ENCODE measurements around the gene BTBD16.

DNA sequence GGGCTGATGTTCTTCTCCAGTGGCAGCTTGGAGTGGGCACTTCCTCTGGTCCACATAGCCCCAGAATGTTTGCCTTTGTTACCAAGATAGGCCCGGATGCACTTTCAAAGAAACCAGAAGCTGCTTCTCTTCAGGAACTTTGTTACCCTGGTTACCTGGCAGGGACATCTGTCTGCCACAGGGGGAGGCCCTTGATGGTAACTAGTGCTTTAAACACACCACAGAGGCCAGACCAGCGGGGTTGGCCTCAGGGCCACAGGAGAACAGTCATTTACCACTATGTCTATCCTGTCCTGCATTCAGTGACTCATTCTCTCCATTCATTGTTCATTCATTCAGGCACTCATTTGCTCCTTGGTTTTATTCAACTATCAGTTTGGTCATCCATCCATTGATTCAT is 91.5 kb downstream of the BTBD16 start:
- TF ChIP-seq, protein P1, sequence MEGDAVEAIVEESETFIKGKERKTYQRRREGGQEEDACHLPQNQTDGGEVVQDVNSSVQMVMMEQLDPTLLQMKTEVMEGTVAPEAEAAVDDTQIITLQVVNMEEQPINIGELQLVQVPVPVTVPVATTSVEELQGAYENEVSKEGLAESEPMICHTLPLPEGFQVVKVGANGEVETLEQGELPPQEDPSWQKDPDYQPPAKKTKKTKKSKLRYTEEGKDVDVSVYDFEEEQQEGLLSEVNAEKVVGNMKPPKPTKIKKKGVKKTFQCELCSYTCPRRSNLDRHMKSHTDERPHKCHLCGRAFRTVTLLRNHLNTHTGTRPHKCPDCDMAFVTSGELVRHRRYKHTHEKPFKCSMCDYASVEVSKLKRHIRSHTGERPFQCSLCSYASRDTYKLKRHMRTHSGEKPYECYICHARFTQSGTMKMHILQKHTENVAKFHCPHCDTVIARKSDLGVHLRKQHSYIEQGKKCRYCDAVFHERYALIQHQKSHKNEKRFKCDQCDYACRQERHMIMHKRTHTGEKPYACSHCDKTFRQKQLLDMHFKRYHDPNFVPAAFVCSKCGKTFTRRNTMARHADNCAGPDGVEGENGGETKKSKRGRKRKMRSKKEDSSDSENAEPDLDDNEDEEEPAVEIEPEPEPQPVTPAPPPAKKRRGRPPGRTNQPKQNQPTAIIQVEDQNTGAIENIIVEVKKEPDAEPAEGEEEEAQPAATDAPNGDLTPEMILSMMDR (IDR thresholded peaks at IDR 0.05) = no peak
- TF ChIP-seq POLR2A (IDR thresholded peaks at IDR 0.05) = no peak
- no peak for TF ChIP-seq EP300 (IDR thresholded peaks at IDR 0.05)
- TF ChIP-seq POLR2AphosphoS5 (IDR thresholded peaks at IDR 0.05) = no peak

Data from stomach (tissue), 4 donors.